HG02571 (cell line): Measurements from ENCODE around the gene TMTC1.

Source experiments
- ATAC-seq: cut with Tn5 transposase; IDR thresholded peaks from one replicate; pipeline ENCODE4 v1.9.1; 2021; ENCODE audit warnings: mild to moderate bottlenecking, moderate library complexity; ENCODE audit not compliant: unreplicated experiment

TMTC1 gene

DNA sequence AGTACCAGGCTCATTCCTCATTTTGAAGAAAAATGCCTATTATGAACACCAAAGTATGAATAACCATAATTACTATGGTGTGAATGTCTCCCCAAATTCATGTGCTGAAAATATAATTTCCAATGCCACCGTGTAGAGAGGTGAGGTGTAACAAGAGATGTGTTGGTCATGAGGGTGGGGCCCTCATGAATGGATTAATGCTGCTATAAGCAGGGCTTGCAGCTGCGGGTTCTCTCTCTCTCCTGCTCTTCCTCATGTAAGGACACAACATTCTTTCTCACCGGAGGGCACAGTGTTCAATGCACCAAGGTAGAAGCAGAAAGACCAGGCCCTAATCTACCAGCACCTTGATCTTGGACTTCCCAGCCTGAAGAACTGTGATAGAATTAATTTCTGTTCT is 70.0 kb downstream of the TMTC1 start:
- no peak for ATAC-seq

DNA sequence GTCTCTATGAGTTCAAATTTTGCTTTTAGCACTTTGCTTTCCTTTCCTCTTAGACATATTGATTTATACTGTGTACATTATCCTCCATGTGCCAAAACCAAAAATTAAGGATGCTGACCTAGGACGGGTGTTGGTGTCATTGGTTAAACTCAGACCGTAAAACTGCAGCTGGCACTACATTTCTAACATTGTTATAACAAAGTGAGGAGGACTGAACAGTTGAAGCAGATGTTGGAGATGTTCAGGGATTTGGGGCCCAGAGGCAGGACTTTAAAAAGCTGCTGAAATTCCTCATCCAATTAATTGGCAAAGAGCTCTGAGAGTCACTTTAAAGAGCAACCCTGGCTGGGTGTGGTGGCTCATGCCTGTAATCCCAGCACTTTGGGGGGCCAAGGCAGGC is 72.4 kb downstream of the TMTC1 start:
- ATAC-seq = no peak

DNA sequence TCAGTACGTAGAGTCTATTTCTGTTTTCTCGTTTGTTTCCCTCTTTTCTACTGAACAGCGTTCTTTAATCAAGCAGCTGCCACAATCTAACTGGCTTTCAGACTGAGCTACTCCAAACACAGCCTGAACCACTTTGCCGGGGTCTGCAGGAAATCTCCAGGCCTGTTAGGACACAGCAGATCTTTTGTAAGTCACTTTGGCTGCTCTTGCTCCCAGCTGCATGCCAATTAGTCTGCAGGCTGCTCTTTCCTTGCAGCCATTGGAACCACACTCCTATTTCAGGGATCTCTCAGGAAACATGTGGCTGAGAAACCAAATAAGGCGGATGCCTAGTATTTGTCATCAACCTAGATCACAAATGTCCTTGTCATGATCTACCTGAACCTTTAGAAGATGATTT is 73.6 kb downstream of the TMTC1 start:
- ATAC-seq = no peak

DNA sequence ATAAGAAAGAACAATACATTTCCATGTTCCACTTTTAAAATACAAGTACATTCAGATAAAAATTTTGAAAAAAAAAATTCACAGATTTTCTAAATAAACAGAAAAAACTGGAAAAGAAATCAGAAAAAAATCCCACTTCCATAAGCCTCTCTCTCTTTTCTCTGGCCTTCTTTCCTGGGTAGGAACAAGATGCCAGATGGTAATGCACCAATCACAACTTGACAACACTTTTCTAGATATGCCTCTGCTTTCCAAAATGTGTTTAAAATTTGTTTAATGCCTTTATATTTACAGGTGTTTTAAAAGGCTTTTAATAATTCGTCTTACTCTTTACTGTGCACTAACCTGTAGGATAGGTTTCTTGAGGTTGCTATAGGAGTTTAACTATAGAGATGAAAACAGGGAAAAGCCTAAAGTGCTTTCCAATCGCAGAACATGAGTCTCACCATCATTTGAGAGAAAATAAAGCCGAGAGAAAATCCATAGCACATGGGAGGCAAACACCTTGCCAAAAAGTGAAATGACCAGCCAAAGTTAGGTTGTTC is 74.2 kb downstream of the TMTC1 start:
- ATAC-seq = no peak

DNA sequence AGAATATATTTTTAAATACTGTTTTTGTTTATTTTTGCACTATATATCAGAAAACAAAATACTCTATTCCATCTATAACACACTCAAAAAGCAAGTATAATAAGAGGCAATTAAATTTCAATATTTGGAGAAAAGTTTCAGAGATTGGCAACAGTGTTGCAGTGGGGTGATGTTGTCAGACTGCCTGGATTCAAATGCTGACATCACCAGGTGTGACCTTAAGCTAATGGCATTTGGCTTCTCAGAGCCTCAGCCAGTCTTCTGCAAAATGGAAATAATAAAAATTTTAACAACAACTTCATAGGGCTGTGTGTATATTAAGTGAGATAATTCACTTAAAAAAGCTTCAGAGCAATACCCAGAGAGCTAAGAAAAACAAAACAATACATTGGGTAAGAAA is 74.7 kb downstream of the TMTC1 start:
- ATAC-seq = no peak

DNA sequence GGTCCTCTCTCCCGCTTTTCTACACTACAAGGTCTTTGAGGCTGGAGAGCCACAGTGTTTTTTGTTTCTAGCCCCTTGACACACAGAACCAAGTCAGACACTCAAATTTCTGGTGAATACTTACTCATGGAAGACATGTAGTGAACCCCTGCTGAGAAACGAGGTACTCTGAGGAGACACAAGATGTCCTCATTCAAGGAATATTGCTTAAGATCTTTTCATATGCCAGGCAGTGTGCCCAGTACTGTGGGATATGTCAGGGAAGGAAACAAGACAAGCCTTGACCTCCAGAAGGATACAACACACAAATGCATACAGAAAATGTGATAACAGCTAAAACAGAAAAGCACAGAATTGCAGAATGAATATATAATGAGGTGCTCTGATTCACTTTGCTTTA is 75.9 kb downstream of the TMTC1 start:
- ATAC-seq = no peak

DNA sequence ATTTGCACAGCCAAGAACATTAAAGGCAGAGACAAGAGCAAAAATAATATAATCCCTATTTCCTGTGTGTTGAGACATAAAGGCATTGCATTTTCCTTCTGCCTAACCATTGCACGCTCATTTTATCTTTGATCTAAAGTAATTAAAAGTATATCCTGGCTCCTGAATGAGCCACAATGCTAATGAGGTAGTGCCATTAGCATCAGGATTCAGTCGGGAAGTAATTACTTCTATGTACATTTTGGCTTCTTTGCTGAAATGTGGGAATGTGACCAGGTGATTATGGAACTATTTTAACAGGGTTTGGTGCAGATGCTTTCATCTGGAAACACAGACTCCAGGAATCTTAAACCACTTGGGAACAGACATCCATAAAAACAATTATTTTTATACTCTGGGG is 77.4 kb downstream of the TMTC1 start:
- ATAC-seq = no peak

DNA sequence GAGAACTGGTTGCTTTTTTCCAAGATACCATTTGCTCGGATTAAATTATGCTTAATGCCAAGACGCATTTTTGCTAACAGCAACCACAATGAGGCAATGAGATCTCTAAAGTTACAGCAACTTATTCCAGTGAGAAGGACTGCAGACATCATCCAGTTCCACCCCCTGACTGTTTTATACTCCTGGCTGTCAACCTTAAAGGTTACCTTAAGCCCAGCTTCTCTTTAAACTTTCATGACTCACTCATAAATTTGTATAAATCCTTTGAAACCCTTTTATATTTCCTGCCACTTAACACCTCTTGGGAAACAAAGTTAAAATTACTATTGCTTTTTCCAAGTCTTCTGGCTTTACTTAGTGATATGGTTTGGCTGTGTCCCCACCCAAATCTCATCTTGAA is 80.2 kb downstream of the TMTC1 start:
- no peak for ATAC-seq

DNA sequence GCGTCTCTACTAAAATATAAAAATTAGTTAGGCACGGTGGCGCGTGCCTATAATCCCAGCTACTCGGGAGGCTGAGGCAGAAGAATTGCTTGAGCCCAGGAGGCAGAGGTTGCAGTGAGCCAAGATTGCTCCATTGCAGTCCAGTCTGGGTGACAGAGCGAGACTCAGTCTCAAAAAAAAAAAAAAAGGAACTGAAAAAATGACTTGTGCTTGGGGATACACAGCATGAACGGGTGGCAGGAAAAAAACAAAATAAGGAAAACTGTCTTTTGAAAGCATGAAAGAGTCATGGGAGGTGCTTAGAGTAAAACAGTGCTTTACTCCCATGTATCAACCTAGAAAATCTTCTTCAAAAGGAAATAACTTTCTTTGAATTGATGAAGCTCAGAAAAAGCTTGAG is 80.8 kb downstream of the TMTC1 start:
- no peak for ATAC-seq

DNA sequence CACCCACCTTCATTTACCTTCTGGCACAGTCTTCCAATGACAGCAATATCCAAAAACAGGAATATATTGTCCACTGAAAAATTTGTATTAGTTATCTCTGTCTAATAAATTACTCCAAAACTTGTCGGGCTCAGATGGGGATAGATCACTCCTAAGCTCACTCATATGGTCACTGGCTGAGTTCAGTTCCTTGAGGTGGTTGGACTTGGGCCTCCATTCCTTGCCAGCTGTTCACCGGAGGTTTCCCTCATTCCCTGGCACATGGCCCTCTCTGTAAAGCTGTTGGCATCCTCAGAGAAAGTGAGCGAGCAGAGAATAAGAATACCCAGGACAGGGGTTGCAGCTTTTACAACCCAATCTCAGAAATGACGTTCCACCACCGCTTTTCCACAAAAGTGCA is 81.5 kb downstream of the TMTC1 start:
- no peak for ATAC-seq

DNA sequence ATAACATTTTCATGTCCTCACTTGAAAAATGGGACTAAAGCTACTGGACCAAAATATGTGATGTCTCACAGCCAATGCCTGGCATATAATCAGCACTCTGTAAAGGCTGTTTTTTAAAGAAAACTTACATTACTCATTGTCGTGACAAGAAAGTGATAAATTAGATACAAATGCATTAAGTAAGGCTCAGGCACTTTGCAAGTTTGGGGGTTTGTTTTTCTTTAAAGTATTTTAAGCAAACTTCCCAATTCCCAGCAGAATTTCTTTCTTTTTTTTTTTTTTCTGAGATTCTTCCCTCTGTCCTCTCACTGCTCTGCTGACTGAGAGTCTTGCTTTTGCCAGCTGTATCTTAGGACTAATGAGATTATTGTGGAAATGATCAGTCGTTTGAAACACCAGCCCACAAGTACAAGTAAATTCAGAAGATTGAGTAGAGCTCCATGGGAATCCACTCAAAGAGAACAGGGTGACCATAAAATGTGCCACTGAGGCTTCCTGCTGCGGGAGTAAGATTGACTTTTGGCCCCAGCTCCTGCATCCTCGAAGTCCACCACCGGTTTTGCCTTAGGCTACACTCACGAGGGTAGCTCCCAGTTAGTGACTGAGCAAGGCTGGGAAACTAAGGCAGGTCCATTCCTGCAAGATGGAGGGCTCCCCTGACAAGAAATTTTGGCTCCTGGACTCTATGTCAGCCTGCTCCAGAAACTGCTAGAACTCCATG is 82.8 kb downstream of the TMTC1 start:
- no peak for ATAC-seq

DNA sequence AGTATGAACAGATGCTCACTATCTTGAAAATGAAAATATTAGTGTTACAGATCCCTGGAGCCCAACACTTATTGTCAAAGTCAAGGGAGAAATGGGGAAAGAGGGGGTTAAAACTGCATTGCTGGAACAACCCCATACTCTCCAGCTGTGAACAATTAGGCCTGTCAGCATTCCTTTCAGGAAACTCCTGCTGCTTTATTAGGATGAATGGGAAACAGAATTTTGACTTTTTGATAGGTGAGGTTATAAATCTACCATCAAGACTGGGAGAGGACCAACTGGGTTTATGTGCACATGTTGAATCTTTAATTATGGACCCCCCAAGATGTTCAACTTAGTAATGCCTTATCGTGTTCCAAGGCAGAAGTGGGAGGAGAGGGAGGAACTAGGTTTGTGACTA is 85.0 kb downstream of the TMTC1 start:
- ATAC-seq = no peak

DNA sequence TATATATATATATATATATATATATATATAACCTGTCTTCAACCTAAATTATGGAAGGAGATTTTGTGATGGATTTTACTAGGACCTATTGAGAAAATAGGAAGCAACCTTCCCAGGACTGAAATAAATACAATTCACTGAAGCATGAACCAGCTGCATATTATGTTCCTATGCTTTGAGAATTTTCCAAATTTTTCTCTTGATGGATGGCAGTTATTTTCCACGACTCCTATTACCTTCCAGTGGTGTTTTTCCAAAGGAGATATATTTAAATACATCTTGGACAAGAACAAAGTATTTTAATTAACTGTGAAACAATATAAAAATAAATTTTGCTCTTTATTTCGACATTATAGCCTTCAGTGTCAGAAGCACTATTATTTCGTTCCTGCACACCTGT is 87.9 kb downstream of the TMTC1 start:
- ATAC-seq = no peak

DNA sequence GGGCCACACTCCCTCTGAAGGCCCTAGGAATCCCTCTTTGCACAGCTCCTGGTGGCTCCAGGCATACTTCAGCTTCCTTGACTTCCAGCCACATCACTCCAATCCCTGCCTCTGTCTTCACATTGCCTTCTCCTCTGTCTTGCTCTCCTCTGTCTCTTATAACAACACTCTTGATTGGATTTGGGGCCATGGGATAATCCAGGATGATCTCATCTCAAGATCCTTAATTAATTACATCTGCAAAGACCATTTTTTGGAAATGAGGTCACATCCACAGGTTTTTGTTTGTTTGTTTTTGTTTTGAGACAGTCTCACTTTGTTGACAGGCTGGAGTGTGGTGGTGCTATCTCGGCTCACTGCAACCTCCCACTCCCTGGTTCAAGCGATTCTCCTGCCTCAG is 88.7 kb downstream of the TMTC1 start:
- no peak for ATAC-seq

DNA sequence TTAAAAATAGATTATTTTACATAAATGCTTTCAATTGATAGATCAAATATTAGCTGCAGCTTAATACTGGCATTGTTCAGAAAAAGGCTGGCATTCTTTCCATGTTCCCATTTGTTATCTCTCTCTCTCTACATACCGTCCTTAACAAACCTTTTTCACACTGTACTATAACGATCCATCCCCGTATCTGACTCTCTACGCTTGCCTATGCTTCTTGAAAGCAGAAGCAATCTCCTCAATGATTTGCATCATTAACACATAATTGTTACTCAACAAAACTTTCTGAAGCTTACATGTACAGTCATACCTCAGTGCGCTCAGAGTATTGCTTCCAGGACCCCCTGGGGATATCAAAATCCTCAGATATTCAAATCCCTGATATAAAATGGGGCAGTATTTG is 89.7 kb downstream of the TMTC1 start:
- ATAC-seq = no peak

DNA sequence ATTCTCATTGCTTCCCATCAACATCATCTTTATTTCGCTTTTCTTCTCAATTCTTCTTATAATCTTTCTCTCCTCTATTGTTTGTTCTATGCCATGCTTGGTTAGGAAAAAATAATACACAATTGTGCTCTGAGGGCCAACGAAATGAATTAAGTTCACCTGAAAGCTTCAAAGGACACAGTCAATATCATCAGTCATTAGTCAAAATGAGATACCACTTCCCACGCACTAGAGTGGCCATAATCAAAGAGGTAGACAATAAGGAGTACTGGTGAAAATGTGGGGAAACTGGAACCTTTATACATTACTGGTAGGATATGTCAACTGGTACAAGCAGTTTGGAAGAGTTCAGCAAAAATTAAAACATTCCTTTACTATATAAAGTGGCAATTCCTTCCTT is 91.5 kb downstream of the TMTC1 start:
- no peak for ATAC-seq

DNA sequence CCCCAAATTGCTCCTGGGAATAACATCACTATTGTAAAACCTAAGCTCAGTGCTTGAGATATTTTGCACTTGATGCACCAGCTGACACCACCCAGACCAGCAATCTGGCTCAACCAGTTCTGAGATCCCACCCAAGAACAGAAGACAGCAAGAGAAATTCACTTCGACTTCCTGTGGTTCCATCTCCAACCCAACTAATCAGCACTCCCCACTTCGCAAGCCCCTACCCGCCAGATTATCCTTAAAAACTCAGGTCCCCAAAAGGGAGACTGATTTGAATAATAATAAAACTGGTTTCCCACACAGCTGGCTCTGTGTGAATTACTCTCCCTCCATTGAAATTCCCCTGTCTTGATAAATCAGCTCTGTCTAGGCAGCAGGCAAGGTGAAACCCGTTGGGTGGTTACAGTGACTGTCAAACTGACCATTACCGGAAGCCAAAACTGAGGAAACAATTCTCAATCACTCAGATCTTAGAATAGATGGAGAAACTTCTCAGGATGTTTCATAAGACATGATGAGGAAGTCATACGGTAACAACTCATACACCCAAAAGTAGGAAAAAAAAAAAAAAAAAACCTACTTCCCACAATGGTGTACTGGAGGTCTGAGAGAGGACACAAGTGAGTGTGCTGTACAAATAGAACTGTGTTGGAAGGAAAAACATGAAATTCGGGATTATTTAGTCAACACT is 92.4 kb downstream of the TMTC1 start:
- no peak for ATAC-seq

DNA sequence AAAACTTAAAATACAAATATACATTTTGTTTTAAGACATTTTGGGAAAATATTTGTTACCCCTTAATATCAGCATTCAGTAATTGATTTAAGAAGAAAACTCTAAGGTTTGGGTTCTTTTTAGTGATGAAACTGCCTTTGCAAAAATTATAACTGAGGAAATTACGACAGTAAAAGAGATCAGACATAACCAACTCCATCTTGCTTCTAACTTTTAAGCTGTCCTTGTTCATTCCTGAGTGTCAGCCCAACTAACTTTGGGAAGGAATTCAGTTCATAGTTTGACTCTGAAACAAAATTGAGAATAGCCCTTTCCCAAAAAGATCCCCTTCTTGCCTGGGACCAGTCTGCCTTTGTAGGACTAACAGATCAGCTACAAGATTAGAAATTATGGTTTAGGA is 93.0 kb downstream of the TMTC1 start:
- ATAC-seq = no peak

DNA sequence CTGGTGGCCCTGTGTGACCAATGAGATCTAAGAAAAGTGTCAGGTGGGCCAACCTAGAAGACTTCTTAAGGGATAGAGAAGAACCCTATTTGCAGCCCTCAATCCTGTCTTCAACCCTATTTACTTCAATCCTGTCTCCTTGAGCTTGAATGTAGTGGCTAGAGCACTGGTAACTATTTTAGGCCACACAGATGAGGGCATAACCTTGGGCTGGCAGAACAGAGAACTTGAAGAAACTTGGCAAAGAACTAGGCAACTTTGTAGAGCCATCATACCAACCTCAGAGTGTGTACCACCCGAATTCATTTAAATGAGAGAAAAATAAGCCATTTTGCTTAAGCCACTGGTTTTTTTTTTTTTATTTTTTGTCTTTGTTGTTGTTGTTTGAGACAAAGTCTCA is 94.8 kb downstream of the TMTC1 start:
- ATAC-seq = no peak

DNA sequence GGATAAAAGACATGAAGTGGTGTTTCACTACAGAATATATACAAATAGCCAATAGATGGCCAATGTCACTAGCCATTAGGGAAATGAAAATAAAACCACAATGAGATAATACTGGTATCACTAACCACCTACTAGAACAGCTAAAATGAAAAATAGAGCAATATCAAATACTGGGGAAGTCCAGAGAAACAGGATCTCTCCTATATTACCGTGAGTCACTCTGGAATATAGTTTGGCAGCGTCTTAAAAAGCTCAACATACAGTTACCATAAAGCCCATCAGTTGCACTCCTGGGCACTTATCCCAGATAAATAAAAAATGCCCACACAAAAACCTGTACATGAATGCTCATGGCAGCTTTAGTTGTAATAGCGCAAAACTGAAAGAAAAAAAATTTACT is 101.7 kb downstream of the TMTC1 start:
- ATAC-seq = no peak

DNA sequence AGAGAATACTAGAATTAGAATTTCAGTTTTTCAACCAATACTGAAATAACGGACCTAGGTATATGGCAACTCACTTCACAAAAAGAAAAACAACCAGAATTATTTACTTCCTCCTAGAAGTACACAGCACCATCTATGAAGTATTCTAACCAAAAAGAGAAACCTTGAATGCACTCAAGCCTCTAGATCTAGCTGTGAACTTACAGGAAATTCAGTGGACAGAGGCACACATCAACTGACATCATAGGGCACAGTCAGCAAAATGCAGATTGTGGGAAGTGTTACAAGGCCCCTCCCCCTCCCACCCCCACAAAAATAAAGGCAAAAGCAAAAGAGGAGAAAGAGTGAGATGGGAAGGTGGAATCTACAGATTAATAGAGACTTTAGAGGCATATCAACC is 102.4 kb downstream of the TMTC1 start:
- no peak for ATAC-seq

DNA sequence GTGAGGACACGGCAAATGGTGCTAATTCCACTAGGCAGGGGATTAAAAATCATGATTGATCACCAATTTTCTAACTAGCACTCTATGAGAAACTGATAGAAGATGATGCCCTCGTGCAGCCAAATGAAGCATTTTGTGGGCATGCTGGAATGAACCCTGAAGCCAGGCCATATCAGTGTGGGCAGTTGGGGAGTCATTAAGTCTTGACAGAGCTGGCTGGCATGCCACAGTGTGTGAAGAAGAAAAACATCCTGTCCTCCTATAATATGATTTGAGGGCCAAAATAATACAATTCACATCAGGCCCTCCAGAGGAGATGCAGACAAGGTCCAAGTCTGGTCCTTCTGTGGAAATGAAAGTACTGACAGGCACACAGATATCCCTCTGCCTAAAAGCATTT is 107.1 kb downstream of the TMTC1 start:
- ATAC-seq = no peak

DNA sequence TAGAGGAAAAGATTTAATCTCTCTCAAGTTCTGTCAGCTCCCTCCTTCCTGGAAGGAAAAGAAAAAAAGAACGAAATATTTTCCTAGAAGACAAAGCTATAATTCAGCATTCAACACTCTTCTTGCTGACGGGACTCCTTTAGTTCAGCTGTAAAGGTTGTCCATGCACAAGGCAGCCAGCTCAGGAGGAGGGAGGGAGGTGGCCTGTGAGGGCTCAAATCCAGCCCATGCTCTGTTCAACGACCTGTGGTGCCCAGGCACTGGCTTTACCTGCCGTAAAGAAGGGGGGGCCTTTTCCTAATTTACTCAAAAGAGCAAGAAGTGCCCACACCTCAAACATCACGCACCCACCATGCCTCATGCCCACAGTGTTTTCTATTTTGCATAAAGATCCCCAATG is 109.3 kb downstream of the TMTC1 start:
- no peak for ATAC-seq
